NT2/D1 (cell line): ENCODE data around the gene AZU1.

Source experiments
- SUZ12 ChIP-seq: IDR thresholded peaks from 2 replicates; pipeline ENCODE4 v1.6.1; 2011; ENCODE audit not compliant: insufficient read length, insufficient read depth; ENCODE audit errors: extremely low read depth
- YY1 ChIP-seq: IDR thresholded peaks from 2 replicates; pipeline ENCODE4 v1.6.1; 2011; ENCODE audit not compliant: insufficient read length, insufficient read depth
- ZNF274 ChIP-seq: IDR thresholded peaks from 2 replicates; pipeline ENCODE4 v1.6.1; 2011; ENCODE audit warnings: mild to moderate bottlenecking, low read depth, low read length

GRCh38 chr19:784541-784940 lies 43.1 kb upstream of the AZU1 start:
- TF ChIP-seq YY1 (no peak), ZNF274 (no peak), SUZ12 (no peak)
